Activated naive CD4-positive, alpha-beta T cell treated with anti-CD3 and anti-CD28 coated beads for 36 hours (primary cell): ENCODE measurements around the gene BMX. TPM values are rescaled to one million over a fixed set of nuclear protein-coding genes. Genes with fewer than 3 reads are reported as not detected.

Source experiments
- CTCF ChIA-PET: fragments of 350-600 bp; sonication (Branson Sonifier 250); formaldehyde crosslinking; loops from one replicate; lab custom pipeline; 2021; ENCODE audit warnings: antibody characterized with exemption; lab: Charles Lee
- DNase-seq: peaks from one replicate; pipeline ENCODE4 v3.0.0-alpha.2; 2020
- H3K27ac Mint-ChIP-seq: one replicate; pipeline ENCODE4 v1.8.0; 2021; ENCODE audit warnings: mild to moderate bottlenecking, mixed read lengths
- H3K27me3 Mint-ChIP-seq: one replicate; pipeline ENCODE4 v1.8.0; 2021; ENCODE audit warnings: low read depth, mixed read lengths
- H3K36me3 Mint-ChIP-seq: one replicate; pipeline ENCODE4 v1.8.0; 2021; ENCODE audit warnings: low read depth, mixed read lengths
- H3K4me1 Mint-ChIP-seq: one replicate; pipeline ENCODE4 v1.8.0; 2021; ENCODE audit warnings: low read depth, mixed read lengths
- H3K4me3 Mint-ChIP-seq: one replicate; pipeline ENCODE4 v1.8.0; 2021; ENCODE audit warnings: mild to moderate bottlenecking, moderate library complexity, mixed read lengths
- H3K9me3 Mint-ChIP-seq: one replicate; pipeline ENCODE4 v1.8.0; 2021; ENCODE audit warnings: mixed read lengths
- intact Hi-C: fragments of 100-400 bp; cut with micrococcal nuclease; formaldehyde crosslinking; loops from one replicate; pipeline ENCODE4 v1.15.1; 2023
- total RNA-seq, 2 experiments: library from RNA; stranded (reverse); gene quantifications; one replicate each; pipeline ENCODE4 v1.2.3, GENCODE V29; 2021

The BMX gene
- total RNA-seq, result not detected

DNA sequence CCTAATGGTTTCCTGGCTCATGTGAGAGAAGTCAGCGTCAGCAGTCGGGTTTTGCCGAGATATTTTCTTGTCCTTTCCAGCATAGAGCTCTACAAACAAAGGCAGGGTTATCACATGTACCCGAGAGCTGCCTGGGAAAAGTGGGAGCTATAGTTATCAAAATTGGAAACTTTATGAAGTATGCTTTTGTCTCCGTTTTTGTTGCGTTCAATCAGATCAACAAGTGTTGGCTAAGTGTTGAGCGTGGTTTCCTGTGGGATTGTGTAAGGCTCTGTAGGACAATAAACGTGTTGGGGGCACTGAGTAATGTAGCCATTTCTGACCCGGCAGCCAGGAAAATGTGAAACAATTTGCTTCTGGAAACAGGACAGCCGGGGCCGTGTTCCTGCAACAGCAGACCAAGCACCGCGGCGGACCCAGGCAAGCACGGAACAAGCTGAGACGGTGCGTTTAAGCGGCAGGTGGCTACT, at the start of gene BMX:
Gene BMX (plus strand): TSS at position 311 of the 470 bp plus-strand sequence. CDS start 7,547 bp downstream, outside the sequence.
- CTCF ChIA-PET, result interaction anchor here (0.6 to 1.6 kb wide), 3 partner anchors 64 to 318 kb away, joined by 3 to 5 read pairs (median 3); no protein-coding TSS in a partner anchor
- Mint-ChIP-seq H3K4me3 (no peak within 1 kb of the TSS), H3K36me3 (no peaks in the 10 kb centered on the region), H3K4me1 (peaks cover 2% of the 10 kb centered on the region), H3K27me3 (no peaks in the 10 kb centered on the region), H3K9me3 (no peaks in the 10 kb centered on the region), H3K27ac (no peak within 1 kb of the TSS)
- DNase-seq, result no peak
- intact Hi-C loops, result no loop called here

DNA sequence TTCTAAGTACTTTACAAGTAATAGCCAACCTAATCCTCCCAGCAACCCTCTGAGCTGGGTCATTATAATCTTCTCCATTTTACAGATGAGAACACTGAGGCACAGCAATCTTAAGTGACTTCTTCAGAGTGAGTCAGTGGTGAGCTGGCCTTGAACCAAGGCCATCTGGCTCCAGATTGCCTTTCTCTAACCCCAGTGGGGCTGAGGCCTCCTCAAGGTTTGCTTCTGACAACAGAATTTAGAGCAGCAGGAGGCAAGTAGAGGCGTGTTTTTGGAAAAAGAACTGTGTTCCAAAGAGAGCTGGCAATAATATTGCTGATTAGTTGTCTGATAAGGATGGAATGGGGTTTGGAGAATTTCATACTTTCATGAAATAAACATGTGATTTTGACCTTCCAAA, 48.7 kb upstream of the BMX start:
- CTCF ChIA-PET, result no interaction called here
- no peaks in the 10 kb centered on the region for H3K27me3 Mint-ChIP-seq
- H3K4me3 Mint-ChIP-seq, result no peak overlapping the region
- H3K36me3 Mint-ChIP-seq, result no peaks in the 10 kb centered on the region
- no peaks in the 10 kb centered on the region for H3K4me1 Mint-ChIP-seq
- DNase-seq, result no peak
- H3K27ac Mint-ChIP-seq, result no peak overlapping the region
- intact Hi-C loops, result no loop called here
- H3K9me3 Mint-ChIP-seq, result no peaks in the 10 kb centered on the region

DNA sequence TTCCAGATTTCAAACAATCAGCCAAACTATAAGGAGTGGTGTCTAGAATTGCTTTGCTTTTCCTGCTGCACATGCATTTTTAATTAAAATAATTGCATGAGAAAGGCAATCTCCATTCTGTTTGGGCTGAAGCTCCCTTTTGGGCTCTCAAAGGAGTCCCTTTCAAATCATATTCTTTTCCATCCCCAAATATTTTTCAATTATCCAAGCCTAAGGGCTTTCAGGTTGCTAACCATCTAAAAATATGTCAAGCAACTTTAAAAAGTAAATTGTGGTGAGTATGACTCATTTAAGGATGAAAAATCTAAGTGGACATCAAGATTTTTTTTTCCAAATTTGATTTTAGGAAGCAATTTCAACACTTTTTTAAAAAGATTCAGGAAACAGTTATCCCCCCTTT, 35.9 kb upstream of the BMX start:
- no peaks in the 10 kb centered on the region for H3K36me3 Mint-ChIP-seq
- intact Hi-C loops, result loop anchor here (5.0 to 10.0 kb wide), 2 partner anchors 360 to 1367 kb away; no protein-coding TSS in a partner anchor
- CTCF ChIA-PET, result no interaction called here
- no peaks in the 10 kb centered on the region for H3K9me3 Mint-ChIP-seq
- H3K27me3 Mint-ChIP-seq, result no peaks in the 10 kb centered on the region
- DNase-seq, result no peak
- H3K27ac Mint-ChIP-seq, result no peak overlapping the region
- H3K4me1 Mint-ChIP-seq, result peaks cover 3% of the 10 kb centered on the region
- H3K4me3 Mint-ChIP-seq, result no peak overlapping the region

DNA sequence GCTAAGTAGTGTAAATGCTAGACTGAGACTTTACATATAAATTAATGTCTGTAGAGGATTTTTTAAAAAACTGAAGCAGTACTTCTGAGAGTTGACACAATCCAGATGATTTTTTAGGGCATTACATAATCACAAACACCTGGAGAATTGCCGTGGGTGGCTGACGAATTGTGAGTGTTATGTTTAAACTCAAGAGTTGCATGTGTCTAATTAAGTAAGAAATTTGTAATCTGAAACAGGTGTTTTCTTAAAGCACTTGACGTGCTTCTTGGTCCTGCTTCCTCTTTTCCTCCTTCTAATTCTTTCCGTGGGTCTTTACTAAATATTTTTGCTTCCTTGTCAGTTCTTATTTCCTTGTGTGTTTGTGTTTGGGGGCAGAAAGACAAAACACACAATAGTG, 35.3 kb upstream of the BMX start:
- Mint-ChIP-seq H3K4me3 (no peak overlapping the region), H3K4me1 (peaks cover 3% of the 10 kb centered on the region), H3K36me3 (no peaks in the 10 kb centered on the region), H3K27me3 (no peaks in the 10 kb centered on the region), H3K9me3 (no peaks in the 10 kb centered on the region), H3K27ac (no peak overlapping the region)
- no peak for DNase-seq
- CTCF ChIA-PET, result interaction anchor here (1.7 kb wide), 1 partner anchor 116 kb away, joined by 7 read pairs; no protein-coding TSS in a partner anchor
- intact Hi-C loops, result loop anchor here (5.0 to 10.0 kb wide), 2 partner anchors 361 to 1368 kb away; no protein-coding TSS in a partner anchor

DNA sequence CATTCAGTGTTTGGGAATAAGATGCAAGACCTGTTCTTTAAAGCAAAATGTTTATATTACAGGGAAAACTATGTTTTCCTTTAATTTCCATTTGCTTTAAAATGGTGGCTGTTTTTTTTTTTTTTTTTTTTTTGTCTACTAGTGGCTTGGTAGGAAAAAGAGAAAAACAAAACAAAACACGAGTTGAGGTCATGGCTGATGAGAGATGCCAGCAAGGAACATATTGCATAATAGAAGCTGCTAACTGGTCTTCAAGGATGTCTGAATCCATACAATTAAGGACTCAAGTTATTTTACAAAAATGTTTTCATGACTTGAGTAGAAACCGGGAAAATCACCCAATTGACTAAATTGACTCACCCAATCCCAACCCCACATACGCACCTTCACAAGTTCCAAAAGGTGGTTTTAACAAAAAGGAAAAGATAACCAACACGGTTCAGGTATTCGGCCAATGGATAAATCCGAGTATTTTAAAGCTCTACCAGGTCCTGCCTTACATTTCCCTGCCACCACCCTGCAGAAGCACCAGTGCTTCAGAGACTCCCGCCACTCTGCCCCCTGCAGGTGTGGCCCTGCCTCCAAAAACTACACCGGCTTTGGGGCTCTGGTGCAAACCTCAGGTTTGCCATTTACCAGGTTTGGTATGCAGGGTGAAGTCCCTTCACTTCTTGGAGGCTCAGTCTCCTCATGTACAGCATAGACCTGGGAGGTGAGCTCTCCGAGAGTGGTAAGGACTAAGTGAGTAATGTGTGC, 34.5 kb upstream of the BMX start:
- Mint-ChIP-seq H3K36me3 (no peaks in the 10 kb centered on the region), H3K9me3 (no peaks in the 10 kb centered on the region), H3K4me1 (peaks cover 3% of the 10 kb centered on the region), H3K27ac (no peak overlapping the region), H3K27me3 (no peaks in the 10 kb centered on the region), H3K4me3 (no peak overlapping the region)
- peak; percentile 5 for DNase-seq
- CTCF ChIA-PET, result interaction anchor here (1.1 to 1.7 kb wide), 3 partner anchors 117 to 166 kb away, joined by 3 to 7 read pairs (median 3); no protein-coding TSS in a partner anchor
- intact Hi-C loops, result loop anchor here (5.0 to 10.0 kb wide), 2 partner anchors 361 to 1369 kb away; no protein-coding TSS in a partner anchor

DNA sequence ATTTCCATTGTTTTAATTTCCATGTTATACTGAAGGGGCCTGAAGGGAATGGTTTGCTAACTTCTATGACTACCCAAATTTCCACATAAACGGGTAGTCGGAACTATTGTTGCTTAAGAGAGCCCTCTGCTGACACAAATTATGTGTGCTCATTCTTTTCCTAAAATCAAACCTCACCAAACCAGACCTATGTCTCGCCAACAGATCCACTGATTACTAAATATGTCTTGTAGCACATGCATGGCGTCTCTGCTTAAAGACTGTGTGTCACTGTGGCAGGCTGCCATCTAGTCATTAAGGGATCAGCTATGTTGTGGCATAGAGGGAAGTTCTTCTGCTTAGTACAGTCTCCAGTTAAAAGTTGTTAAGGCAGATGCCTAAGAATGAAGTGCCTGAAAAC, 32.6 kb upstream of the BMX start:
- no peaks in the 10 kb centered on the region for H3K9me3 Mint-ChIP-seq
- no peaks in the 10 kb centered on the region for H3K36me3 Mint-ChIP-seq
- peaks cover 4% of the 10 kb centered on the region for H3K27me3 Mint-ChIP-seq
- intact Hi-C loops, result loop anchor here (1.0 to 10.0 kb wide), 4 partner anchors 119 to 1371 kb away; no protein-coding TSS in a partner anchor
- CTCF ChIA-PET, result interaction anchor here (1.0 to 3.8 kb wide), 3 partner anchors 94 to 168 kb away, joined by 4 to 19 read pairs (median 7); no protein-coding TSS in a partner anchor
- H3K4me3 Mint-ChIP-seq, result no peak overlapping the region
- no peak for DNase-seq
- peaks cover 3% of the 10 kb centered on the region for H3K4me1 Mint-ChIP-seq
- no peak overlapping the region for H3K27ac Mint-ChIP-seq

DNA sequence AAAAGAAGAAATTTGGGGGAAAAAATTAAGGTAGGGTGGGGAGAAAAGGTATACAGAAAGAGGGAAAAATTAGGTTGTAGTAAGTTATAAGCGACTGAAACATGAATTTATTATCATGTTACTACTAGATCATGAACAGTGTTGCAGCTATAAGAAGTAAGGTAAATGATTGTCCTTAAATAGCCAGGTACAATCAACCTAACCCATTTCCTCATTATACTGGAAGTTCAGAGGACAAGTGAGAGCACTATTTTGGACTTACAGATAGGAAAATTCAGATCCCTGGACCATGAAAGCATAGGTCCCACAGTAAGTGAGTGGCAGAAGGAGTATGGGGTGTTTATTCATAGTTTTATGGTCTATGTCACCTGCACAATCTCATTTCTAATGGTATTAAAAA, 31.0 kb upstream of the BMX start:
- no peak overlapping the region for H3K4me3 Mint-ChIP-seq
- DNase-seq, result no peak
- intact Hi-C loops, result loop anchor here (5.0 to 10.0 kb wide), 2 partner anchors 365 to 1372 kb away; no protein-coding TSS in a partner anchor
- peaks cover 3% of the 10 kb centered on the region for H3K4me1 Mint-ChIP-seq
- H3K27me3 Mint-ChIP-seq, result peaks cover 4% of the 10 kb centered on the region
- no peaks in the 10 kb centered on the region for H3K36me3 Mint-ChIP-seq
- CTCF ChIA-PET, result interaction anchor here (0.6 to 3.8 kb wide), 2 partner anchors 120 to 177 kb away, joined by 3 to 19 read pairs; no protein-coding TSS in a partner anchor
- no peak overlapping the region for H3K27ac Mint-ChIP-seq
- no peaks in the 10 kb centered on the region for H3K9me3 Mint-ChIP-seq

DNA sequence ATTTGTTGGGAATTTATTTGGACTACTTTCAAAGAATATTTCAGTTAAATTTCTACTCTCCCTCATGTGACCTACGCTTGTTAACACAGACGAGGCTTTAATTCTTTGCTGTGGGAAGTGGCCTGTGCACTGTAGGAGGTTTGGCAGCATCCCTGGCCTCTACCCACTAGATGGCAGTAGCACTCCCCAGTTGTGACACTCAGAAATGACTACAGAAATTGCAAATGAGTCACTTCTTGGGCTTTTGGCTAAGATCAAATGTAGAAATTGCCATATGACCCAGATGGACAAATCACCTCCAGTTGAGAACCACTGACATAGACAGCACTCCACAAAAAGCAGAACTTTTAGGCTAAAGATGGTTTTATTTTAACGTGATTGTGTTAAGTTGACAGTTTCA, 29.6 kb upstream of the BMX start:
- Mint-ChIP-seq H3K27me3 (peaks cover 4% of the 10 kb centered on the region), H3K4me1 (no peaks in the 10 kb centered on the region), H3K9me3 (no peaks in the 10 kb centered on the region), H3K4me3 (no peak overlapping the region), H3K27ac (no peak overlapping the region), H3K36me3 (no peaks in the 10 kb centered on the region)
- intact Hi-C loops, result loop anchor here (1.0 kb wide), 3 partner anchors 22 to 94 kb away; partner anchors contain the start of gene PIR
- DNase-seq, result peak; percentile 71
- CTCF ChIA-PET, result interaction anchor here (0.6 to 1.5 kb wide), 7 partner anchors 9 to 288 kb away, joined by 3 to 5 read pairs (median 3); partner anchors contain the start of gene PIR

DNA sequence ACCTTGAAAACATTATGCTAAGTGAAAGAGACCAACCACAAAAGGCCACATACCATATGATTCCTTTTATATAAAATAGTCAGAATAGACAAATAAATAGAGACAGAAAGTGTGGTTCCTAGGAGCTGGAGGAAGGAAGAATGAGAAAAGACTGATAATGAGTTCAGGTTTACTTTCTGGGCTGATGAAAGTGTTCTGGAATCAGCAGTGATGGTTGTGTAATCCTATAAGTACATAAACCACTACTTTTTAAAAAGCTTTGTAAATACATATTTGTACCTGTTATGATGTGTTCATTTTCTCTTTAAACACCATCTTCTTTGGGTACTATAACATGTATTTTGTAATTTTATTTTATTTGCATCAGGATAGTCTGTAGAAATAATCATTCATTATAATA, 28.1 kb upstream of the BMX start:
- Mint-ChIP-seq H3K4me3 (no peak overlapping the region), H3K27me3 (peaks cover 4% of the 10 kb centered on the region), H3K27ac (no peak overlapping the region), H3K9me3 (no peaks in the 10 kb centered on the region), H3K36me3 (no peaks in the 10 kb centered on the region), H3K4me1 (no peaks in the 10 kb centered on the region)
- intact Hi-C loops, result no loop called here
- DNase-seq, result no peak
- CTCF ChIA-PET, result no interaction called here

DNA sequence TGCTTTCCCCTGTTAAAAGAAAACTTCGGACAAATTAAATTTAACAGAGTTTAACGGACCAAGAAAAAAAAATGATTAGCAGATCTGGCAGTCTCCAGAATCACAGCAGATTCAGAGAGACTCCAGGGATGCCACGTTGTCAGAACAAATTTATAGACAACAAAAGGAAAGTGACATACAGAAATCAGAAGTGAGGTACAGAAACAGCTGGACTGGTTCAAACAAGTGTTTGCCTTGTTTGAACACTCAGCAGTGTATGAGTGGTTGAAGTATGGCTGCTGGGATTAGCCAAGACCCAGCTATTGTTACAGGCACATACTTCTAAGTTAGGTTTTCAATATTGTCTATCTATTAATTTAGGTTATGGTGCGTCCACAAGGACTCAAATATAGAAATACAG, 26.6 kb upstream of the BMX start:
- H3K4me3 Mint-ChIP-seq, result no peak overlapping the region
- no peaks in the 10 kb centered on the region for H3K4me1 Mint-ChIP-seq
- no peak overlapping the region for H3K27ac Mint-ChIP-seq
- intact Hi-C loops, result no loop called here
- DNase-seq, result no peak
- H3K36me3 Mint-ChIP-seq, result no peaks in the 10 kb centered on the region
- CTCF ChIA-PET, result interaction anchor here (0.7 kb wide), 1 partner anchor 674 kb away, joined by 4 read pairs; no protein-coding TSS in a partner anchor
- H3K27me3 Mint-ChIP-seq, result peaks cover 4% of the 10 kb centered on the region
- no peaks in the 10 kb centered on the region for H3K9me3 Mint-ChIP-seq

DNA sequence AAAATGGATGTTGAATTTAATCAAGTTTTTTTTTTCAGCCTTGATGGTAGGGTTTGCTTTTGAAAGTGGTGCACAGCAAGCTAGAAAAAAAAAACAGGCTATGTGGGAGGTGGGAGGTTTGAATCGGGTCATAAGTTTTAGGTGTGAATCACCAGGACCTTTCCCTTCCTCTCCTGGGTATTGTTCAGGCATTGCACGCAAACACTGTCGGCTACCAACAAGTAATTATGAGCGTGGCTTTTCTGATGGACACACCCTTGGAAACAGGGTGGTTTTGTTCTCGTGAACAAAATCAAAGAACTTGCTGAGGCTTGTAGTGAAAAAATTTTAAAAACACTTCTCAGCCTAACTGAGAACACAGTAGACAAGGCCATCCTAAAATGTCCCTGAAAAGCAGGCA, 25.6 kb upstream of the BMX start:
- H3K36me3 Mint-ChIP-seq, result no peaks in the 10 kb centered on the region
- H3K4me3 Mint-ChIP-seq, result no peak overlapping the region
- CTCF ChIA-PET, result interaction anchor here (0.7 kb wide), 1 partner anchor 673 kb away, joined by 4 read pairs; no protein-coding TSS in a partner anchor
- H3K27ac Mint-ChIP-seq, result no peak overlapping the region
- no peaks in the 10 kb centered on the region for H3K9me3 Mint-ChIP-seq
- intact Hi-C loops, result no loop called here
- H3K4me1 Mint-ChIP-seq, result no peaks in the 10 kb centered on the region
- peaks cover 4% of the 10 kb centered on the region for H3K27me3 Mint-ChIP-seq
- no peak for DNase-seq

DNA sequence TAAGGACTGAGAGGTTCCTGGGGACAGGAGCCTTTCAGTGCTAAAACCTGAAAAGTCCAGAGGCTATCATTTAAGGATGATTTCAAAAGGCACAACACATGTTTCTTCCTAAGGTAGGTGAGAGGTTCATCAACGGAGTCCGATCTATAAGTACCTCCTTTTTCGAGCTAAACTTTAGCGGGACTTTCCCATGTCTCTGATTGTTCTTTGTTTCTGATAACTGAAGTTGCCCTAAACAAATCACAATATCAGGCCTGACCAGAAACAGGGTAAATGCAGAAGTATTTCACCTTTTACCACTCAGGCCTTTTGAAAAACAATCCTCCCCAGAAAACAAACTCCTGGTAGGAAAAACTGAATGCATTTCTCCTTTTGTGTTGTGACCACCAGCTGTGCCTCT, 25.1 kb upstream of the BMX start:
- peaks cover 4% of the 10 kb centered on the region for H3K27me3 Mint-ChIP-seq
- CTCF ChIA-PET, result no interaction called here
- no peak overlapping the region for H3K27ac Mint-ChIP-seq
- intact Hi-C loops, result no loop called here
- no peak overlapping the region for H3K4me3 Mint-ChIP-seq
- H3K4me1 Mint-ChIP-seq, result no peaks in the 10 kb centered on the region
- no peak for DNase-seq
- H3K36me3 Mint-ChIP-seq, result no peaks in the 10 kb centered on the region
- no peaks in the 10 kb centered on the region for H3K9me3 Mint-ChIP-seq
